HCT116 (cell line): Measurements from ENCODE around the gene ITGAL. TPM values are rescaled to one million over a fixed set of nuclear protein-coding genes. Genes with fewer than 3 reads are reported as not detected.
A peak's percentile ranks its signal among the peaks of the same experiment; 100 is the strongest.

ENCODE experiments used
- ATAC-seq: fragments of 200-7000 bp; cut with Tn5 transposase; 2 replicates; pipeline ENCODE4 v1.9.1; 2020; ENCODE audit warnings: mild to moderate bottlenecking, moderate library complexity
- BruUV-seq: library from RNA; stranded (reverse); fragments of 400-500 nt; replicated peaks from 2 replicates; lab custom pipeline; 2021; lab: Mats Ljungman, UMichigan
- CTCF ChIA-PET: fragments of 300-600 bp; sonication (Branson Sonifier 250); formaldehyde crosslinking; loops from one replicate; lab custom pipeline; 2021; ENCODE audit warnings: antibody characterized with exemption; lab: Charles Lee
- POLR2A ChIA-PET: fragments of 300-600, 350-600 bp; sonication (Branson Sonifier 250); formaldehyde crosslinking; loops from one replicate; lab custom pipeline; 2021; ENCODE audit warnings: antibody characterized with exemption; lab: Charles Lee
- RAD21 ChIA-PET, 2 experiments: fragments of 300-600 bp; sonication (Branson Sonifier 250); formaldehyde crosslinking; loops; one replicate each; lab custom pipeline; 2023; ENCODE audit warnings: low total read pairs in 2 of 2; ENCODE audit not compliant: uncharacterized antibody in 2 of 2, unreplicated experiment in 2 of 2, low non-redundant PET in 1 of 2; lab: Charles Lee
- DNase-seq: peaks from one replicate; pipeline ENCODE4 v3.0.0-alpha.2; 2010; ENCODE audit warnings: low read depth, low spot score
- H2AFZ ChIP-seq: fragments of 200-600 bp; shearing (Covaris generic), sonication (generic); 2 replicates; pipeline ENCODE4 v1.6.1; 2017; ENCODE audit warnings: low read depth, mixed run types, mixed read lengths, antibody characterized with exemption, low read length; ENCODE audit not compliant: poor library complexity, severe bottlenecking
- H3K27ac ChIP-seq: 2 replicates; pipeline ENCODE4 v1.5.1; 2012; ENCODE audit warnings: low read depth, low read length
- H3K27me3 ChIP-seq: fragments of 200-600 bp; sonication (generic); 2 replicates; pipeline ENCODE4 v1.6.1; 2016; ENCODE audit warnings: mixed run types, low read length, mixed read lengths; ENCODE audit not compliant: insufficient read depth
- H3K36me3 ChIP-seq, 2 experiments: fragments of 200-500 bp in 1 of 2; fragments of 200-600 bp in 1 of 2; sonication (Bioruptor generic) in 1 of 2; sonication (generic) in 1 of 2; 2 replicates each; pipeline versions ENCODE4 v1.5.1 to v1.6.1; 2014 to 2016; ENCODE audit warnings: low read length in 2 of 2, inconsistent platforms in 1 of 2, mixed read lengths in 1 of 2, mixed run types in 1 of 2; ENCODE audit not compliant: insufficient read depth in 2 of 2, control insufficient read depth in 1 of 2
- H3K4me1 ChIP-seq, 2 experiments: fragments of 200-600 bp in 1 of 2; sonication (generic) in 1 of 2; 2 replicates each; pipeline versions ENCODE4 v1.5.1 to v1.6.1; 2012 to 2017; ENCODE audit warnings: low read length in 2 of 2, inconsistent platforms in 1 of 2, mild to moderate bottlenecking in 1 of 2, mixed read lengths in 1 of 2, mixed run types in 1 of 2, moderate library complexity in 1 of 2; ENCODE audit not compliant: insufficient read depth in 2 of 2, control insufficient read depth in 1 of 2
- H3K4me2 ChIP-seq: fragments of 200-600 bp; sonication (generic); 2 replicates; pipeline ENCODE4 v1.6.1; 2017; ENCODE audit warnings: mixed run types, low read length, mixed read lengths
- H3K4me3 ChIP-seq, 2 experiments: fragments of 200-600 bp in 1 of 2; sonication (generic) in 1 of 2; replicated peaks in 1 of 2; 2 replicates each; pipeline ENCODE4 v1.5.1; 2011 to 2016; ENCODE audit warnings: low read length in 2 of 2, control low read depth in 1 of 2, low read depth in 1 of 2, mild to moderate bottlenecking in 1 of 2, mixed read lengths in 1 of 2, mixed run types in 1 of 2
- H3K79me2 ChIP-seq: fragments of 200-600 bp; sonication (generic); 2 replicates; pipeline ENCODE4 v1.6.1; 2017; ENCODE audit warnings: mild to moderate bottlenecking, mixed run types, low read length, moderate library complexity, mixed read lengths; ENCODE audit not compliant: insufficient read depth
- H3K9ac ChIP-seq: fragments of 200-600 bp; sonication (generic); 2 replicates; pipeline ENCODE4 v1.6.1; 2016; ENCODE audit warnings: low read length, mixed read lengths
- H3K9me2 ChIP-seq: fragments of 200-600 bp; sonication (generic), shearing (Covaris generic); 2 replicates; pipeline ENCODE4 v1.6.1; 2017; ENCODE audit warnings: mixed run types, mild to moderate bottlenecking, moderate library complexity; ENCODE audit not compliant: insufficient read depth
- H3K9me3 ChIP-seq, 2 experiments: fragments of 200-500 bp in 1 of 2; fragments of 200-600 bp in 1 of 2; sonication (Bioruptor generic) in 1 of 2; sonication (generic) in 1 of 2; 2 replicates each; pipeline ENCODE4 v1.6.1; 2014 to 2017; ENCODE audit warnings: low read length in 2 of 2, mixed read lengths in 2 of 2, inconsistent platforms in 1 of 2, low read depth in 1 of 2, mild to moderate bottlenecking in 1 of 2, mixed run types in 1 of 2, moderate library complexity in 1 of 2; ENCODE audit not compliant: control insufficient read depth in 1 of 2, insufficient read depth in 1 of 2
- H4K20me1 ChIP-seq: fragments of 200-600 bp; sonication (generic), shearing (Covaris generic); 2 replicates; pipeline ENCODE4 v1.6.1; 2017; ENCODE audit warnings: mixed run types, mild to moderate bottlenecking, moderate library complexity; ENCODE audit not compliant: insufficient read depth
- CEBPB ChIP-seq: IDR thresholded peaks from 2 replicates; pipeline ENCODE4 v1.6.1; 2012; ENCODE audit warnings: low read depth
- EGR1 ChIP-seq: IDR thresholded peaks from 2 replicates; pipeline ENCODE4 v1.6.1; 2012; ENCODE audit warnings: low read depth
- ELF1 ChIP-seq: IDR thresholded peaks from 2 replicates; pipeline ENCODE4 v1.6.1; 2012; ENCODE audit warnings: low read depth, borderline replicate concordance
- FOSL1 ChIP-seq: IDR thresholded peaks from 2 replicates; pipeline ENCODE4 v1.6.1; 2012; ENCODE audit warnings: low read depth
- POLR2A ChIP-seq: IDR thresholded peaks from 2 replicates; pipeline ENCODE4 v1.7.0; 2011; ENCODE audit warnings: borderline replicate concordance; ENCODE audit not compliant: insufficient read depth, insufficient read length; ENCODE audit errors: extremely low read depth
- POLR2AphosphoS5 ChIP-seq: IDR thresholded peaks from 2 replicates; pipeline ENCODE4 v1.6.1; 2011; ENCODE audit warnings: mild to moderate bottlenecking, low read depth, low read length, moderate library complexity
- RAD21 ChIP-seq: IDR thresholded peaks from 2 replicates; pipeline ENCODE4 v1.6.1; 2012; ENCODE audit warnings: low read depth, mild to moderate bottlenecking
- SIN3A ChIP-seq: IDR thresholded peaks from 2 replicates; pipeline ENCODE4 v1.6.1; 2012; ENCODE audit warnings: low read depth
- SP1 ChIP-seq: IDR thresholded peaks from 2 replicates; pipeline ENCODE4 v1.6.1; 2012; ENCODE audit warnings: low read depth
- SRF ChIP-seq: IDR thresholded peaks from 2 replicates; pipeline ENCODE4 v1.6.1; 2012; ENCODE audit warnings: low read depth
- intact Hi-C: fragments of 100-400 bp; cut with micrococcal nuclease; formaldehyde crosslinking; loops from 2 replicates; pipeline ENCODE4 v1.10.0; 2022
- total RNA-seq: library from RNA; stranded (reverse); gene quantifications from one replicate; pipeline ENCODE4 v1.2.1, GENCODE V29; 2021; ENCODE audit not compliant: unreplicated experiment
- TF ChIP-seq, protein P1 (sequence below): IDR thresholded peaks from 2 replicates; pipeline ENCODE4 v1.6.1; 2012
- TF ChIP-seq, protein P2 (sequence below): IDR thresholded peaks from 2 replicates; pipeline ENCODE4 v1.6.1; 2012; ENCODE audit warnings: low read depth

Gene ITGAL
- total RNA-seq, 1 experiment from 2014 or later, result 1.4 TPM

- H3K9me2 ChIP-seq, result no peaks in the 10 kb centered on the region
- H3K4me2 ChIP-seq, result peak overlapping the region; percentile 93
- DNase-seq, result no peak
- H3K27ac ChIP-seq, result peak overlapping the region; percentile 85
- no peaks in the 10 kb centered on the region for H3K9me3 ChIP-seq
- TF ChIP-seq ELF1 (no peak), EGR1 (no peak), SRF (no peak)
- H3K79me2 ChIP-seq, result peaks cover 14% of the 10 kb centered on the region; the same call in 1 of the 2 replicates
- peak overlapping the region; percentile 93 for H3K9ac ChIP-seq
- ATAC-seq, result peak; percentile 4; the same call in 1 of the 2 replicates
- no peak overlapping the region for H2AFZ ChIP-seq
- RAD21 ChIA-PET, result interaction anchor here in 1 of 2 experiments (1.2 kb wide), 1 partner anchor 23 kb away, joined by 4 read pairs; the partner anchor contains the start of gene ZNF747
- no peaks in the 10 kb centered on the region for H3K27me3 ChIP-seq
- CTCF ChIA-PET, result interaction anchor here (0.7 to 1.3 kb wide), 2 partner anchors 22 to 128 kb away, joined by 3 to 4 read pairs; partner anchors contain the start of gene DCTPP1
- BruUV-seq, result no TSS peak
- no peaks in the 10 kb centered on the region for H4K20me1 ChIP-seq
- POLR2A ChIA-PET, result interaction anchor here (1.9 to 2.4 kb wide), 3 partner anchors 14 to 128 kb away, joined by 3 to 21 read pairs (median 20); partner anchors contain the start of genes DCTPP1, ZNF688 and ZNF747
- peaks cover 4% of the 10 kb centered on the region in 2 experiments; a peak in 2 of 4 replicates for H3K36me3 ChIP-seq
- intact Hi-C loops, result no loop called here
- H3K4me1 ChIP-seq, result peaks cover 10 to 21% of the 10 kb centered on the region in 2 experiments
- peak overlapping the region; percentile 79 to 94 for H3K4me3 ChIP-seq
Measured at GRCh38 chr16:30557707-30557956, 85.1 kb downstream of the ITGAL start.

GRCh38 chr16:30557957-30558788 is 85.6 kb downstream of the ITGAL start, which contains the start of gene ZNF764:
TSS of gene ZNF764 (minus strand) at chr16:30558374. CDS start at chr16:30558182, 192 bp downstream.
- ChIA-PET CTCF (interaction anchor here (0.7 to 1.3 kb wide), 7 partner anchors 14 to 149 kb away, joined by 3 to 6 read pairs (median 4); partner anchors contain the start of genes DCTPP1, ZNF688 and ZNF747), RAD21 (interaction anchor here (0.8 to 1.2 kb wide), 5 partner anchors 14 to 128 kb away, joined by 3 to 4 read pairs (median 3); partner anchors contain the start of genes DCTPP1 (in 1 of the 2), ZNF688 (in 1 of the 2) and ZNF747 (in 1 of the 2)), POLR2A (interaction anchor here (0.8 to 2.4 kb wide), 9 partner anchors 8 to 140 kb away, joined by 3 to 21 read pairs (median 3); partner anchors contain the start of genes DCTPP1, ZNF688 and ZNF747)
- peak within 1 kb of the TSS; percentile 68 for H2AFZ ChIP-seq
- H3K9ac ChIP-seq, result peak within 1 kb of the TSS; percentile 93
- intact Hi-C loops, result no loop called here
- DNase-seq (peak; percentile 97), ATAC-seq (peak; percentile 97)
- H3K4me1 ChIP-seq, result peaks cover 10 to 21% of the 10 kb centered on the region in 2 experiments
- peaks cover 4% of the 10 kb centered on the region in 2 experiments; a peak in 2 of 4 replicates for H3K36me3 ChIP-seq
- H3K4me2 ChIP-seq, result peak within 1 kb of the TSS; percentile 93
- H3K27me3 ChIP-seq, result no peaks in the 10 kb centered on the region
- no peaks in the 10 kb centered on the region for H3K9me2 ChIP-seq
- H3K27ac ChIP-seq, result peak within 1 kb of the TSS; percentile 85
- BruUV-seq, result TSS peak; percentile 61
- peaks cover 14% of the 10 kb centered on the region; the same call in 1 of the 2 replicates for H3K79me2 ChIP-seq
- no peaks in the 10 kb centered on the region for H4K20me1 ChIP-seq
- peak within 1 kb of the TSS; percentile 79 to 94 for H3K4me3 ChIP-seq
- H3K9me3 ChIP-seq, result no peaks in the 10 kb centered on the region
- TF ChIP-seq FOSL1 (peak; percentile 54), SIN3A (peak; percentile 64; the same call in 1 of the 2 replicates), RAD21 (no peak; the same call in 1 of the 2 replicates), SP1 (peak; percentile 87), POLR2A (peak; percentile 88), POLR2AphosphoS5 (peak; percentile 86), CEBPB (no peak)
- TF ChIP-seq, protein P1, sequence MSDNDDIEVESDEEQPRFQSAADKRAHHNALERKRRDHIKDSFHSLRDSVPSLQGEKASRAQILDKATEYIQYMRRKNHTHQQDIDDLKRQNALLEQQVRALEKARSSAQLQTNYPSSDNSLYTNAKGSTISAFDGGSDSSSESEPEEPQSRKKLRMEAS, result peak; percentile 84
- TF ChIP-seq, protein P2, sequence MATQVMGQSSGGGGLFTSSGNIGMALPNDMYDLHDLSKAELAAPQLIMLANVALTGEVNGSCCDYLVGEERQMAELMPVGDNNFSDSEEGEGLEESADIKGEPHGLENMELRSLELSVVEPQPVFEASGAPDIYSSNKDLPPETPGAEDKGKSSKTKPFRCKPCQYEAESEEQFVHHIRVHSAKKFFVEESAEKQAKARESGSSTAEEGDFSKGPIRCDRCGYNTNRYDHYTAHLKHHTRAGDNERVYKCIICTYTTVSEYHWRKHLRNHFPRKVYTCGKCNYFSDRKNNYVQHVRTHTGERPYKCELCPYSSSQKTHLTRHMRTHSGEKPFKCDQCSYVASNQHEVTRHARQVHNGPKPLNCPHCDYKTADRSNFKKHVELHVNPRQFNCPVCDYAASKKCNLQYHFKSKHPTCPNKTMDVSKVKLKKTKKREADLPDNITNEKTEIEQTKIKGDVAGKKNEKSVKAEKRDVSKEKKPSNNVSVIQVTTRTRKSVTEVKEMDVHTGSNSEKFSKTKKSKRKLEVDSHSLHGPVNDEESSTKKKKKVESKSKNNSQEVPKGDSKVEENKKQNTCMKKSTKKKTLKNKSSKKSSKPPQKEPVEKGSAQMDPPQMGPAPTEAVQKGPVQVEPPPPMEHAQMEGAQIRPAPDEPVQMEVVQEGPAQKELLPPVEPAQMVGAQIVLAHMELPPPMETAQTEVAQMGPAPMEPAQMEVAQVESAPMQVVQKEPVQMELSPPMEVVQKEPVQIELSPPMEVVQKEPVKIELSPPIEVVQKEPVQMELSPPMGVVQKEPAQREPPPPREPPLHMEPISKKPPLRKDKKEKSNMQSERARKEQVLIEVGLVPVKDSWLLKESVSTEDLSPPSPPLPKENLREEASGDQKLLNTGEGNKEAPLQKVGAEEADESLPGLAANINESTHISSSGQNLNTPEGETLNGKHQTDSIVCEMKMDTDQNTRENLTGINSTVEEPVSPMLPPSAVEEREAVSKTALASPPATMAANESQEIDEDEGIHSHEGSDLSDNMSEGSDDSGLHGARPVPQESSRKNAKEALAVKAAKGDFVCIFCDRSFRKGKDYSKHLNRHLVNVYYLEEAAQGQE, result no peak
